Naive thymus-derived CD4-positive, alpha-beta T cell (primary cell): ENCODE data around the gene EED. TPM values are rescaled to one million over a fixed set of nuclear protein-coding genes. Genes with fewer than 3 reads are reported as not detected.
A peak's percentile ranks its signal among the peaks of the same experiment; 100 is the strongest.

Experiments used
- ATAC-seq: fragments of 150-1000 bp; cut with Tn5 transposase; 2 replicates; pipeline ENCODE4 v1.10.0; 2021; ENCODE audit warnings: mild to moderate bottlenecking, moderate library complexity
- CTCF ChIA-PET: fragments of 350-600 bp; sonication (Branson Sonifier 250); formaldehyde crosslinking; loops from one replicate; lab custom pipeline; 2021; ENCODE audit warnings: antibody characterized with exemption; lab: Charles Lee
- POLR2A ChIA-PET: fragments of 350-600 bp; sonication (Branson Sonifier 250); formaldehyde crosslinking; loops from one replicate; lab custom pipeline; 2021; ENCODE audit warnings: antibody characterized with exemption, inconsistent platforms; lab: Charles Lee
- DNase-seq, 9 donors: peaks; one replicate each; pipeline versions ENCODE4 v3.0.0 to v3.0.0-alpha.2; 2020 to 2022; ENCODE audit warnings: mixed read lengths in 1 of 9
- H3K27ac ChIP-seq: one replicate; pipeline ENCODE4 v1.7.0; 2013; ENCODE audit warnings: mild to moderate bottlenecking, low read depth, low read length, moderate library complexity
- H3K27me3 ChIP-seq, 2 donors: one replicate each; pipeline ENCODE4 v1.7.0; 2013; ENCODE audit warnings: low read length in 2 of 2, mild to moderate bottlenecking in 2 of 2, moderate library complexity in 2 of 2; ENCODE audit not compliant: control insufficient read depth in 2 of 2, insufficient read depth in 2 of 2
- H3K36me3 ChIP-seq, 3 experiments: 1 replicate in 2 of 3; 2 replicates in 1 of 3; pipeline ENCODE4 v1.7.0; 2013; ENCODE audit warnings: low read length in 3 of 3, mild to moderate bottlenecking in 3 of 3, moderate library complexity in 1 of 3; ENCODE audit not compliant: insufficient read depth in 3 of 3, control insufficient read depth in 2 of 3
- H3K4me1 ChIP-seq, 2 donors: one replicate each; pipeline ENCODE4 v1.7.0; 2013; ENCODE audit warnings: low read length in 2 of 2, mild to moderate bottlenecking in 2 of 2, moderate library complexity in 1 of 2; ENCODE audit not compliant: control insufficient read depth in 2 of 2, insufficient read depth in 2 of 2
- H3K4me3 ChIP-seq: 2 replicates; pipeline ENCODE4 v1.7.0; 2013; ENCODE audit warnings: mild to moderate bottlenecking, low read length
- H3K9me3 ChIP-seq, 3 experiments: 1 replicate in 2 of 3; 2 replicates in 1 of 3; pipeline ENCODE4 v1.7.0; 2013; ENCODE audit warnings: low read length in 3 of 3; ENCODE audit not compliant: control insufficient read depth in 2 of 3
- H3K27ac Mint-ChIP-seq, 9 donors: one replicate each; pipeline ENCODE4 v1.8.0; 2020 to 2022; ENCODE audit warnings: mixed read lengths in 9 of 9, mild to moderate bottlenecking in 8 of 9, moderate library complexity in 5 of 9, inconsistent platforms in 2 of 9
- H3K27me3 Mint-ChIP-seq, 5 donors: one replicate each; pipeline ENCODE4 v1.8.0; 2021 to 2022; ENCODE audit warnings: mixed read lengths in 5 of 5, mild to moderate bottlenecking in 1 of 5
- H3K36me3 Mint-ChIP-seq, 5 donors: one replicate each; pipeline ENCODE4 v1.8.0; 2020 to 2022; ENCODE audit warnings: mixed read lengths in 5 of 5, mild to moderate bottlenecking in 3 of 5, inconsistent platforms in 1 of 5
- H3K4me1 Mint-ChIP-seq, 7 donors: one replicate each; pipeline ENCODE4 v1.8.0; 2020 to 2022; ENCODE audit warnings: mixed read lengths in 7 of 7, mild to moderate bottlenecking in 3 of 7, inconsistent platforms in 1 of 7
- H3K4me3 Mint-ChIP-seq, 10 donors: one replicate each; pipeline ENCODE4 v1.8.0; 2020 to 2022; ENCODE audit warnings: mild to moderate bottlenecking in 10 of 10, mixed read lengths in 10 of 10, moderate library complexity in 6 of 10, inconsistent platforms in 2 of 10
- H3K9me3 Mint-ChIP-seq, 11 donors: one replicate each; pipeline ENCODE4 v1.8.0; 2020 to 2022; ENCODE audit warnings: mixed read lengths in 11 of 11, mild to moderate bottlenecking in 4 of 11, inconsistent platforms in 1 of 11, moderate library complexity in 1 of 11
- intact Hi-C, 2 donors: fragments of 100-400 bp; cut with micrococcal nuclease; formaldehyde crosslinking; loops; one replicate each; pipeline ENCODE4 v1.15.1; 2023
- polyA plus RNA-seq, 2 donors: library from polyadenylated mRNA; unstranded; fragments of 300-500 nt; fragmentation: Illumina TruSeq; gene quantifications; one replicate each; pipeline ENCODE4 v1.2.3, GENCODE V29; 2021
- total RNA-seq, 6 experiments: library from RNA in 5 of 6; stranded (reverse) in 5 of 6; gene quantifications; 1 replicate in 5 of 6; 2 replicates in 1 of 6; pipeline ENCODE4 v1.2.3 and lab custom pipeline; 2021 to 2026

The EED gene
- total and polyA plus RNA-seq, 7 experiments from 2014 or later: 15.3 to 62.4 (median 23.4) TPM

GRCh38 chr11:86248609-86249008 is 4.1 kb downstream of the EED start:
- peak overlapping the region in 5 of 10 donors; percentile 27 to 58 (median 38) for H3K4me3 Mint-ChIP-seq
- no peaks in the 10 kb centered on the region for H3K27me3 Mint-ChIP-seq
- H3K27me3 ChIP-seq: no peaks in the 10 kb centered on the region
- POLR2A ChIA-PET: interaction anchor here (0.8 kb wide), 1 partner anchor 13 kb away, joined by 3 read pairs; no protein-coding TSS in a partner anchor
- ATAC-seq (no peak), DNase-seq (no peak)
- peaks cover 0 to 14% (median 3%) of the 10 kb centered on the region in 5 donors for H3K36me3 Mint-ChIP-seq
- peaks cover 32 to 36% of the 10 kb centered on the region in 2 donors for H3K4me1 ChIP-seq
- H3K4me1 Mint-ChIP-seq: peaks cover 17 to 53% (median 24%) of the 10 kb centered on the region in 7 donors
- H3K27ac Mint-ChIP-seq: peak overlapping the region in 4 of 9 donors; percentile 1 to 48 (median 14)
- CTCF ChIA-PET: no interaction called here
- no peaks in the 10 kb centered on the region for H3K9me3 ChIP-seq
- H3K9me3 Mint-ChIP-seq: no peaks in the 10 kb centered on the region
- intact Hi-C loops: no loop called here
- no peak overlapping the region for H3K4me3 ChIP-seq
- H3K27ac ChIP-seq: no peak overlapping the region
- H3K36me3 ChIP-seq: peaks cover 0 to 7% (median 0%) of the 10 kb centered on the region in 3 experiments

GRCh38 chr11:86249307-86250098 is 5.0 kb downstream of the EED start:
- H3K4me1 ChIP-seq: peaks cover 29 to 30% of the 10 kb centered on the region in 2 donors

GRCh38 chr11:86251345-86251744 is 6.8 kb downstream of the EED start:
- intact Hi-C loops: no loop called here
- ChIA-PET CTCF (no interaction called here), POLR2A (interaction anchor here (0.6 to 1.3 kb wide), 2 partner anchors 9 to 21 kb away, joined by 3 read pairs; no protein-coding TSS in a partner anchor)
- Mint-ChIP-seq H3K36me3 (peaks cover 0 to 18% (median 6%) of the 10 kb centered on the region in 5 donors), H3K9me3 (no peaks in the 10 kb centered on the region), H3K27me3 (no peaks in the 10 kb centered on the region), H3K4me3 (peak overlapping the region in 1 of 10 donors; percentile 12), H3K4me1 (peaks cover 18 to 59% (median 29%) of the 10 kb centered on the region in 7 donors), H3K27ac (peak overlapping the region in 1 of 9 donors; percentile 14)
- H3K36me3 ChIP-seq: peaks cover 0 to 7% (median 6%) of the 10 kb centered on the region in 3 experiments
- H3K4me3 ChIP-seq: no peak overlapping the region
- no peaks in the 10 kb centered on the region for H3K27me3 ChIP-seq
- no peak overlapping the region for H3K27ac ChIP-seq
- peaks cover 24 to 30% of the 10 kb centered on the region in 2 donors for H3K4me1 ChIP-seq
- DNase-seq (no peak), ATAC-seq (no peak)
- H3K9me3 ChIP-seq: no peaks in the 10 kb centered on the region

More at GRCh38 chr11:86249307-86250098, 5.0 kb downstream of the EED start:
- intact Hi-C loops: no loop called here
- POLR2A ChIA-PET: interaction anchor here (0.8 kb wide), 1 partner anchor 12 kb away, joined by 3 read pairs; no protein-coding TSS in a partner anchor
- Histone ChIP-seq H3K4me3 (no peak overlapping the region), H3K36me3 (peaks cover 0 to 7% (median 0%) of the 10 kb centered on the region in 3 experiments), H3K9me3 (no peaks in the 10 kb centered on the region), H3K27ac (no peak overlapping the region), H3K27me3 (no peaks in the 10 kb centered on the region)
- CTCF ChIA-PET: interaction anchor here (0.6 kb wide), 1 partner anchor 55 kb away, joined by 7 read pairs; no protein-coding TSS in a partner anchor
- Mint-ChIP-seq H3K36me3 (peaks cover 0 to 14% (median 3%) of the 10 kb centered on the region in 5 donors), H3K4me3 (peak overlapping the region in 2 of 10 donors; percentile 1 to 23), H3K27me3 (no peaks in the 10 kb centered on the region), H3K4me1 (peaks cover 17 to 53% (median 24%) of the 10 kb centered on the region in 7 donors), H3K27ac (peak overlapping the region in 3 of 9 donors; percentile 2 to 54 (median 9)), H3K9me3 (no peaks in the 10 kb centered on the region)
- DNase-seq: no peak
- ATAC-seq: no peak

GRCh38 chr11:86255896-86256295 is 11.3 kb downstream of the EED start:
- Mint-ChIP-seq H3K27me3 (no peaks in the 10 kb centered on the region), H3K4me1 (peaks cover 0 to 30% (median 24%) of the 10 kb centered on the region in 7 donors), H3K4me3 (no peak overlapping the region), H3K27ac (peak overlapping the region in 1 of 9 donors; percentile 21), H3K36me3 (peaks cover 0 to 27% (median 11%) of the 10 kb centered on the region in 5 donors), H3K9me3 (no peaks in the 10 kb centered on the region)
- ATAC-seq (no peak), DNase-seq (no peak)
- intact Hi-C loops: loop anchor here in 1 of 2 donors (5.0 kb wide), 1 partner anchor 781 kb away; the partner anchor contains the start of gene TMEM135
- H3K27ac ChIP-seq: no peak overlapping the region
- no peaks in the 10 kb centered on the region for H3K27me3 ChIP-seq
- H3K4me3 ChIP-seq: no peak overlapping the region
- no peaks in the 10 kb centered on the region for H3K9me3 ChIP-seq
- ChIA-PET POLR2A (no interaction called here), CTCF (interaction anchor here (0.6 kb wide), 1 partner anchor 146 kb away, joined by 3 read pairs; no protein-coding TSS in a partner anchor)
- peaks cover 0 to 29% (median 13%) of the 10 kb centered on the region in 3 experiments for H3K36me3 ChIP-seq
- H3K4me1 ChIP-seq: peaks cover 0 to 4% of the 10 kb centered on the region in 2 donors

GRCh38 chr11:86256608-86257007 is 12.1 kb downstream of the EED start:
- Mint-ChIP-seq H3K27me3 (no peaks in the 10 kb centered on the region), H3K9me3 (no peaks in the 10 kb centered on the region), H3K27ac (no peak overlapping the region), H3K4me3 (no peak overlapping the region), H3K4me1 (peaks cover 0 to 27% (median 17%) of the 10 kb centered on the region in 7 donors), H3K36me3 (peaks cover 0 to 26% (median 12%) of the 10 kb centered on the region in 5 donors)
- Histone ChIP-seq H3K27me3 (no peaks in the 10 kb centered on the region), H3K27ac (no peak overlapping the region), H3K4me3 (no peak overlapping the region), H3K36me3 (peaks cover 0 to 34% (median 13%) of the 10 kb centered on the region in 3 experiments), H3K9me3 (no peaks in the 10 kb centered on the region), H3K4me1 (peaks cover 0 to 4% of the 10 kb centered on the region in 2 donors)
- POLR2A ChIA-PET: no interaction called here
- intact Hi-C loops: loop anchor here in 1 of 2 donors (5.0 kb wide), 1 partner anchor 781 kb away; the partner anchor contains the start of gene TMEM135
- ATAC-seq (no peak), DNase-seq (no peak)
- CTCF ChIA-PET: interaction anchor here (0.6 kb wide), 1 partner anchor 145 kb away, joined by 3 read pairs; no protein-coding TSS in a partner anchor

GRCh38 chr11:86257446-86257845 is 12.9 kb downstream of the EED start:
- ATAC-seq (no peak), DNase-seq (no peak)
- ChIA-PET CTCF (no interaction called here), POLR2A (no interaction called here)
- peaks cover 0 to 22% (median 8%) of the 10 kb centered on the region in 7 donors for H3K4me1 Mint-ChIP-seq
- H3K4me3 Mint-ChIP-seq: no peak overlapping the region
- H3K27me3 ChIP-seq: no peaks in the 10 kb centered on the region
- no peaks in the 10 kb centered on the region for H3K4me1 ChIP-seq
- H3K9me3 ChIP-seq: no peaks in the 10 kb centered on the region
- H3K9me3 Mint-ChIP-seq: no peaks in the 10 kb centered on the region
- H3K4me3 ChIP-seq: no peak overlapping the region
- no peak overlapping the region for H3K27ac ChIP-seq
- H3K27ac Mint-ChIP-seq: no peak overlapping the region
- no peaks in the 10 kb centered on the region for H3K27me3 Mint-ChIP-seq
- peaks cover 0 to 21% (median 11%) of the 10 kb centered on the region in 5 donors for H3K36me3 Mint-ChIP-seq
- H3K36me3 ChIP-seq: peaks cover 0 to 42% (median 13%) of the 10 kb centered on the region in 3 experiments
- intact Hi-C loops: loop anchor here in 1 of 2 donors (5.0 kb wide), 1 partner anchor 780 kb away; the partner anchor contains the start of gene TMEM135
